OCI-LY7 (cell line): ENCODE measurements around the gene MIF4GD. TPM values are rescaled to one million over a fixed set of nuclear protein-coding genes. Genes with fewer than 3 reads are reported as not detected.
"Not testable (repeated sequence)": the region's sequence is repeated elsewhere in the genome, so short reads cannot be mapped to it uniquely, and the experiment has no call there.

ENCODE experiments used
- BruUV-seq: library from RNA; stranded (reverse); fragments of 400-500 nt; replicated peaks from 2 replicates; lab custom pipeline; 2021; lab: Mats Ljungman, UMichigan
- CTCF ChIA-PET: fragments of 300-600 bp; sonication (Branson Sonifier 250); formaldehyde crosslinking; loops from one replicate; lab custom pipeline; 2022; ENCODE audit warnings: antibody characterized with exemption; ENCODE audit not compliant: unreplicated experiment; lab: Charles Lee
- POLR2A ChIA-PET: fragments of 300-600 bp; sonication (Branson Sonifier 250); formaldehyde crosslinking; loops from one replicate; lab custom pipeline; 2022; ENCODE audit warnings: antibody characterized with exemption; lab: Charles Lee
- DNase-seq: peaks from one replicate; pipeline ENCODE4 v3.0.0-alpha.2; 2015; ENCODE audit warnings: low spot score
- H2AFZ ChIP-seq: fragments of 200-600 bp; sonication (generic), shearing (Covaris generic); 2 replicates; pipeline ENCODE4 v1.6.1; 2014; ENCODE audit warnings: mild to moderate bottlenecking, antibody characterized with exemption, low read length, moderate library complexity
- H3K27ac ChIP-seq: fragments of 200-600 bp; sonication (generic); 2 replicates; pipeline ENCODE4 v1.5.1; 2014; ENCODE audit warnings: mixed run types, low read depth, mild to moderate bottlenecking, moderate library complexity, low read length, inconsistent platforms; ENCODE audit not compliant: poor library complexity, severe bottlenecking
- H3K36me3 ChIP-seq: fragments of 200-600 bp; sonication (generic); 2 replicates; pipeline ENCODE4 v1.6.1; 2014; ENCODE audit warnings: mild to moderate bottlenecking, antibody characterized with exemption, low read length, moderate library complexity, mixed read lengths; ENCODE audit not compliant: insufficient read depth
- H3K4me1 ChIP-seq: fragments of 200-600 bp; sonication (generic); 2 replicates; pipeline ENCODE4 v1.5.1; 2014; ENCODE audit warnings: mild to moderate bottlenecking, low read length; ENCODE audit not compliant: insufficient read depth, poor library complexity, severe bottlenecking
- H3K4me2 ChIP-seq: fragments of 200-600 bp; sonication (generic); 2 replicates; pipeline ENCODE4 v1.6.1; 2014; ENCODE audit warnings: mild to moderate bottlenecking, low read length
- H3K4me3 ChIP-seq: fragments of 200-600 bp; sonication (generic); 2 replicates; pipeline ENCODE4 v1.5.1; 2014; ENCODE audit warnings: mild to moderate bottlenecking, low read depth, low read length; ENCODE audit not compliant: poor library complexity, severe bottlenecking
- H3K79me2 ChIP-seq: fragments of 200-600 bp; sonication (generic); 2 replicates; pipeline ENCODE4 v1.6.1; 2016; ENCODE audit warnings: low read depth, mild to moderate bottlenecking, low read length, moderate library complexity, mixed read lengths; ENCODE audit not compliant: insufficient read depth
- H3K9me2 ChIP-seq: fragments of 200-600 bp; sonication (generic); 2 replicates; pipeline ENCODE4 v1.6.1; 2016; ENCODE audit warnings: mild to moderate bottlenecking, low read length, mixed read lengths; ENCODE audit not compliant: insufficient read depth
- H3K9me3 ChIP-seq: fragments of 200-600 bp; sonication (generic); 2 replicates; pipeline ENCODE4 v1.6.1; 2014; ENCODE audit warnings: mild to moderate bottlenecking, mixed run types, low read length, mixed read lengths
- H4K20me1 ChIP-seq: fragments of 200-600 bp; sonication (generic); 2 replicates; pipeline ENCODE4 v1.6.1; 2014; ENCODE audit warnings: mild to moderate bottlenecking, antibody characterized with exemption, low read length, moderate library complexity, mixed read lengths; ENCODE audit not compliant: insufficient read depth
- EZH2phosphoT487 ChIP-seq: fragments of 200-600 bp; sonication (generic); IDR thresholded peaks from 2 replicates; pipeline ENCODE4 v1.6.1; 2018; ENCODE audit warnings: low read depth, borderline replicate concordance, mild to moderate bottlenecking, mixed run types, antibody characterized with exemption, low read length, moderate library complexity, mixed read lengths
- intact Hi-C: fragments of 100-400 bp; cut with micrococcal nuclease; formaldehyde crosslinking; loops from one replicate; pipeline ENCODE4 v1.10.0; 2022; ENCODE audit not compliant: unreplicated experiment
- total RNA-seq, 2 experiments: library from RNA; depleted of rRNA in 1 of 2; stranded (reverse); fragments of >200 nt in 1 of 2; shearing (Covaris generic) in 1 of 2; gene quantifications; 2 replicates each; pipeline ENCODE4 v1.2.3, GENCODE V29; 2014 to 2022
- TF ChIP-seq, protein P1 (sequence below): fragments of 200-600 bp; sonication (generic); conservative IDR thresholded peaks from 2 replicates; pipeline ENCODE4 v1.5.1; 2014; ENCODE audit warnings: mild to moderate bottlenecking, antibody characterized with exemption, low read length, moderate library complexity, mixed read lengths

Gene MIF4GD
- total RNA-seq, 2 experiments from 2014 or later: 70.9 to 132 TPM

DNA sequence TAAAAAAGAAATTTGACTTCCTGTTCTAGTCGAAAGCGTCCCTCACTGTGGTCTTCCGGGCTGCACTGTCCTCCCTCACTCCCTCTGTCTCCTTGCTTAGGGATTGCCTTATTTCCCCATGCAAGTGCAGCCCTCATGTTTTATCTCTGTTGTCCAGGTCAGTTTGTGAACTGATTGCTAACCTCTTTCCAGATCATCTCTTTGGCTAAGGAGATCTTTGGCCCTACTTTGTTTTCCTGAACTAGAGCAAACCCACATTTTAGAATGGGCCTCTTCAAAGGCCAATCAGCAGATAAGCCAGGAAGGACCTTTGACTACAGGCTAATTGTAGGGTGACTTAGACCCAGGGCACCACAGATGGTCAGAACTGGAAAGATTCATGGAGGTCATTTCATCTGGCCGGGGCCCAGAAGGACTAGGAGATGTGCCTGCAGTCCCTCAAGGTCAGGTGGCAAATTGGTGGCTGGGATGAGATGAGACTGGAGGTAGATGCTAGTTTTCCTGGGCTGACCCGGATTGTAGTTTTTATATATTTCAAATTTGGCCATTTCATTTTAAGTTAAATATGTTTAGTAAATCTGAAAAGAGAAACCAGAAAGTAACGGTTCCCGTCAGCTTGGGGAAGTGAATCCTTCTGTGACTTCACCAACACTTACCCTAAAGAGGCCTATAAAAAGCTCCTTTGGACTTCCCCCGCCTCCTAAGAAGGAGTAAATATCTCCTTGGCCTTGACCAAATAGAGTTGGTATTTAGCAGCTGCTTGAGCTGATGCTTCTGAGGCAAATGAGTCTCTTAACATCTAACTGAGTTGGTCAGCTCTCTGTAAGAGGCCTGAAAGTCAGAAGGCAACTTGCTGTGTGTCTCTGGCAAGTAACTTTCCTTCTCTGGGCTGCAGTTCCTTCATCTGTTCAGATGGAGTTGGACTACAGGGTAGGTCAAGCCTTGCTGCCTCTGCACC is 24.4 kb upstream of the MIF4GD start:
- H3K9me3 ChIP-seq: no peaks in the 10 kb centered on the region
- peaks cover 7% of the 10 kb centered on the region; the same call in 1 of the 2 replicates for H3K36me3 ChIP-seq
- POLR2A ChIA-PET: interaction anchor here (0.5 to 5.8 kb wide), 24 partner anchors 9 to 258 kb away, joined by 3 to 108 read pairs (median 4); partner anchors contain the start of genes GRB2 and MIF4GD
- TSS peak; percentile 85 for BruUV-seq
- intact Hi-C loops: loop anchor here (1.0 kb wide), 2 partner anchors 25 to 50 kb away; no protein-coding TSS in a partner anchor
- peak overlapping the region; percentile 75 for H3K4me2 ChIP-seq
- CTCF ChIA-PET: interaction anchor here (0.6 to 1.5 kb wide), 7 partner anchors 17 to 770 kb away, joined by 3 to 4 read pairs (median 3); no protein-coding TSS in a partner anchor
- peaks cover 90% of the 10 kb centered on the region for H3K4me1 ChIP-seq
- peak overlapping the region; percentile 62 for H3K4me3 ChIP-seq
- H3K9me2 ChIP-seq: no peaks in the 10 kb centered on the region
- H4K20me1 ChIP-seq: no peaks in the 10 kb centered on the region
- H2AFZ ChIP-seq: peak overlapping the region; percentile 47; the same call in 1 of the 2 replicates
- H3K27ac ChIP-seq: peak overlapping the region; percentile 95
- H3K79me2 ChIP-seq: no peaks in the 10 kb centered on the region
- TF ChIP-seq, protein P1, sequence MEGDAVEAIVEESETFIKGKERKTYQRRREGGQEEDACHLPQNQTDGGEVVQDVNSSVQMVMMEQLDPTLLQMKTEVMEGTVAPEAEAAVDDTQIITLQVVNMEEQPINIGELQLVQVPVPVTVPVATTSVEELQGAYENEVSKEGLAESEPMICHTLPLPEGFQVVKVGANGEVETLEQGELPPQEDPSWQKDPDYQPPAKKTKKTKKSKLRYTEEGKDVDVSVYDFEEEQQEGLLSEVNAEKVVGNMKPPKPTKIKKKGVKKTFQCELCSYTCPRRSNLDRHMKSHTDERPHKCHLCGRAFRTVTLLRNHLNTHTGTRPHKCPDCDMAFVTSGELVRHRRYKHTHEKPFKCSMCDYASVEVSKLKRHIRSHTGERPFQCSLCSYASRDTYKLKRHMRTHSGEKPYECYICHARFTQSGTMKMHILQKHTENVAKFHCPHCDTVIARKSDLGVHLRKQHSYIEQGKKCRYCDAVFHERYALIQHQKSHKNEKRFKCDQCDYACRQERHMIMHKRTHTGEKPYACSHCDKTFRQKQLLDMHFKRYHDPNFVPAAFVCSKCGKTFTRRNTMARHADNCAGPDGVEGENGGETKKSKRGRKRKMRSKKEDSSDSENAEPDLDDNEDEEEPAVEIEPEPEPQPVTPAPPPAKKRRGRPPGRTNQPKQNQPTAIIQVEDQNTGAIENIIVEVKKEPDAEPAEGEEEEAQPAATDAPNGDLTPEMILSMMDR: no peak
- no peak for TF ChIP-seq EZH2phosphoT487
- DNase-seq: peak; percentile 94

DNA sequence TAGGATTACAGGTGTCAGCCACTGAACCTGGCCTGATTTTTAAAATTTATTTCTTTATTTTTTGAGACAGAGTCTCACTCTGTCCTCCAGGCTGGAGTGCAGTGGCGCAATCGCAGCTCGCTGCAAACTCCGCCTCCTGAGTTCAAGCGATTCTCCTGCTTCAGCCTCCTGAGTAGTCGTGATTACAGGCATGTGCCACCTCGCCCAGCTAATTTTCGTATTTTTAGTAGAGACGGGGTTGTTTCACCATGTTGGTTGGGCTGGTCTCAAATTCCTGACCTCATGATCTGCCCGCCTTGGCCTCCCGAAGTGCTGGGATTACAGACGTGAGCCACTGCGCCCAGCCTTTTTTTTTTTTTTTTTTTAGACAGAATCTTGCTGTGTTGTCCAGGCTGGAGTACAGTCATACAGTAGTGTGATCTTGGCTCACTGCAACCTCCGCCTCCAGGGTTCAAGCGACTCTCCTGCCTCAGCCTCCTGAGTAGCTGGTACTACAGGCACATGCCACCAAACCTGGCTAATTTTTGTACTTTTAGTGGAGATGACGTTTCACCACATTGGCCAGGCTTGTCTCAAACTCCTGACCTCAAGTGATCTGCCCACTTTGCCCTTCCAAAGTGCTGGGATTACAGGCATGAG is 21.9 kb upstream of the MIF4GD start:
- H3K4me3 ChIP-seq, BruUV-seq, CTCF ChIA-PET, H4K20me1 ChIP-seq, H3K9me3 ChIP-seq, H2AFZ ChIP-seq, intact Hi-C loops, DNase-seq, H3K4me2 ChIP-seq, H3K9me2 ChIP-seq, H3K36me3 ChIP-seq: not testable (repeated sequence)
- Histone ChIP-seq H3K79me2 (peaks cover 11% of the 10 kb centered on the region), H3K27ac (peak overlapping the region; percentile 95), H3K4me1 (peaks cover 79% of the 10 kb centered on the region)
- POLR2A ChIA-PET: interaction anchor here (0.6 to 6.2 kb wide), 9 partner anchors 25 to 124 kb away, joined by 3 to 91 read pairs (median 4); partner anchors contain the start of gene GRB2

DNA sequence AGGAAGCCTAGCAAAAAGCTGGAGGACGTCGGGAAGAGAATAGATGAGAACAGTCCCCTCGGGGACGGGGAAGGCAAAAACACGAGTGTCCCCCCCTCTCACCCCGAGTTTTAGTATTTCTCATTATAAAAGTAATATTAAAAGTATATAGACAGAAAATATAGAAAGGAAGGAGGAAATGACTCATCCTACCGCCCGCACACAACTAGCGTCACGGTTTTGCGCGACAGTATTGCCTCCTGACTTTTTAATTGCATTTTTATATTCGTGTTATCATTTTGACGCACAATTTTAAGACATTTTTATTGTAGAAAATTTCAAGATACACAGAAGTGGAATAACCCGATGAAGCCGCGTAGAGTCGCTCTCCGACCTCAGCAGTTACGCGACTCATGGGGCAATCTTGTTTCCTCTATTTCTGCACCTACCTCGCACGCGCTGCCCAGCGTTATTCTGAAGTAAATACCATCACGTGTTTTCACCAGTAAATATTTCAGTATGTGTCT is 18.9 kb upstream of the MIF4GD start:
- ChIA-PET POLR2A (interaction anchor here (0.6 to 6.2 kb wide), 35 partner anchors 8 to 227 kb away, joined by 3 to 91 read pairs (median 5); partner anchors contain the start of genes GGA3, GRB2, MIF4GD and MRPS7), CTCF (interaction anchor here (0.6 to 1.4 kb wide), 14 partner anchors 15 to 123 kb away, joined by 3 to 20 read pairs (median 6); partner anchors contain the start of genes MIF4GD and MRPS7)
- BruUV-seq: TSS peak; percentile 100
- Histone ChIP-seq H3K9me2 (no peaks in the 10 kb centered on the region), H3K4me1 (peaks cover 58% of the 10 kb centered on the region), H3K27ac (peak overlapping the region; percentile 80), H3K9me3 (no peaks in the 10 kb centered on the region), H3K36me3 (peaks cover 33% of the 10 kb centered on the region), H3K4me2 (peak overlapping the region; percentile 63), H4K20me1 (peaks cover 12% of the 10 kb centered on the region; the same call in 1 of the 2 replicates), H2AFZ (peak overlapping the region; percentile 61; the same call in 1 of the 2 replicates), H3K4me3 (peak overlapping the region; percentile 86), H3K79me2 (peaks cover 39% of the 10 kb centered on the region)
- TF ChIP-seq, protein P1: peak; percentile 75
- TF ChIP-seq EZH2phosphoT487: no peak
- peak; percentile 91 for DNase-seq
- intact Hi-C loops: loop anchor here (1.0 to 5.0 kb wide), 7 partner anchors 19 to 227 kb away; partner anchors contain the start of genes CASKIN2, GRB2, MIF4GD and TSEN54
